Smooth muscle cell (in vitro differentiated cells): ENCODE measurements around the gene KNDC1. TPM values are rescaled to one million over a fixed set of nuclear protein-coding genes. Genes with fewer than 3 reads are reported as not detected.

Experiments used
- DNase-seq: peaks from one replicate; lab custom pipeline; 2025; ENCODE audit not compliant: unreplicated experiment; lab: John Stamatoyannopoulos, UW
- H2AFZ ChIP-seq: fragments of 200-600 bp; sonication (generic); 2 replicates; pipeline ENCODE4 v1.6.0; 2016; ENCODE audit warnings: antibody characterized with exemption, low read depth, mild to moderate bottlenecking
- H3F3A ChIP-seq: fragments of 200-600 bp; sonication (generic); 2 replicates; pipeline ENCODE4 v1.6.0; 2017; ENCODE audit warnings: antibody characterized with exemption, low read depth
- H3K27ac ChIP-seq: fragments of 200-600 bp; sonication (generic); 2 replicates; pipeline ENCODE4 v1.5.1; 2016; ENCODE audit warnings: low read depth, mild to moderate bottlenecking
- H3K27me3 ChIP-seq: fragments of 200-600 bp; sonication (generic); 2 replicates; pipeline ENCODE4 v1.6.1; 2016; ENCODE audit warnings: low read depth, mild to moderate bottlenecking
- H3K36me3 ChIP-seq: fragments of 200-600 bp; sonication (generic); 2 replicates; pipeline ENCODE4 v1.5.1; 2016; ENCODE audit warnings: low read depth
- H3K4me1 ChIP-seq: fragments of 200-600 bp; sonication (generic); 2 replicates; pipeline ENCODE4 v1.5.1; 2016; ENCODE audit warnings: low read depth
- H3K4me2 ChIP-seq: fragments of 200-600 bp; sonication (generic); 2 replicates; pipeline ENCODE4 v1.6.0; 2016; ENCODE audit warnings: mild to moderate bottlenecking
- H3K4me3 ChIP-seq: fragments of 200-600 bp; sonication (generic); 2 replicates; pipeline ENCODE4 v1.5.1; 2016; ENCODE audit warnings: mild to moderate bottlenecking
- H3K79me2 ChIP-seq: fragments of 200-600 bp; sonication (generic); 2 replicates; pipeline ENCODE4 v1.6.0; 2016; ENCODE audit warnings: low read depth, mild to moderate bottlenecking
- H3K9ac ChIP-seq: fragments of 200-600 bp; sonication (generic); 2 replicates; pipeline ENCODE4 v1.6.0; 2016; ENCODE audit warnings: low read depth
- H3K9me3 ChIP-seq: fragments of 200-600 bp; sonication (generic); replicated peaks from 2 replicates; pipeline ENCODE4 v1.5.1; 2016; ENCODE audit warnings: low read depth
- H4K20me1 ChIP-seq: fragments of 200-600 bp; sonication (generic); 2 replicates; pipeline ENCODE4 v1.6.0; 2016; ENCODE audit warnings: low read depth
- WGBS: methylation state at CpG from one replicate; pipeline ENCODE4 v1.1.7; 2016; ENCODE audit warnings: low lambda C conversion rate; 5-methylcytosine and 5-hydroxymethylcytosine counted together
- polyA plus RNA-seq: library from polyadenylated mRNA; unstranded; fragments of >200 nt; fragmentation: Nextera tagmentation; extraction: Ambion mirVana; gene quantifications from 2 replicates; pipeline ENCODE4 v1.2.1, GENCODE V29; 2016
- total RNA-seq: library from RNA; depleted of rRNA; stranded (reverse); fragments of >200 nt; gene quantifications from 2 replicates; pipeline ENCODE4 v1.2.3, GENCODE V29; 2014
- TF ChIP-seq, protein P1 (sequence below): fragments of 200-600 bp; sonication (generic); IDR thresholded peaks from 2 replicates; pipeline ENCODE4 v1.5.1; 2017; ENCODE audit warnings: borderline replicate concordance, mild to moderate bottlenecking, antibody characterized with exemption; ENCODE audit not compliant: insufficient read depth, poor library complexity, severe bottlenecking

KNDC1 gene
- total and polyA plus RNA-seq, 2 experiments from 2014 or later = 2.3 to 3.1 TPM

DNA sequence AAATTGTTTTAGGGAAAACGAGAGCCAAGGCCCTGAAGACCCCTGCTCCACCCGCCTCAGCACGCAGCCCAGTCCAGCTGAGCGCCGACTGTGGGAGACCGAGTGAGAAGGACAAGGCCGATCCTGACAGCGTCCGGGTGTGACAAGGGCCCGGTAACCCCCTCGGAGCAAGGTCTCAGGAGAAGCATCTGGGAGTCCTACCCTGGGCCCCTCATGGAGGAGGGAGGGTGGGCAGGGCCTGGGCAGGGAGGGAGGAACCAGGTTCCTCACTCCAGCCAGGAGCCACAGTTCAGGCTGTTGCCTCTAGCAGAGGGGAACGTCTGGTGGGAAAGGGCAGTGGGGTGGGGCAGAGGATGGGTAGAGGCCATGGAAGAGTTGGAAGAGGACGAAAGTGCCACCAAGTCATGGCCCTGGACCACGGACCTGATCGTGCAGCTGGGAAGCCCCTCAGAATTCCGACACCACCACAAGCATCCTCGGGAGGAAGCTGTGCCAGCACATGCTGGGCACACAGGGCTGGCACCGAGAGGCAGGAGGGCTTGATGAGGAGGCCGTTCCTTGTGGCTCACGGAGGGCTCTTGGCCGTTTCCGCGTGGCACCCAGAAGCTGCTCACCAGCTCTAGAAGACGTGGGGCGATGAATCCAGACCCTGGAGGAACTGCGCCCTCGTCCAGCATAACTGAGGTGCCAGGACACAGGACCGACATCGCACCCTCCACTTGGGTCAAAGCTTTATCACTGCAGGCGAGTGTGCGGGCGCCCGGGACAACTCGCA lies 2.2 kb upstream of the KNDC1 start:
- H3K9ac ChIP-seq = no peak overlapping the region
- H4K20me1 ChIP-seq = peaks cover 9% of the 10 kb centered on the region
- no peak overlapping the region for H2AFZ ChIP-seq
- 88% methylated on average over 34 of the region's 34 CpGs for WGBS
- H3K27ac ChIP-seq = no peak overlapping the region
- TF ChIP-seq, protein P1, sequence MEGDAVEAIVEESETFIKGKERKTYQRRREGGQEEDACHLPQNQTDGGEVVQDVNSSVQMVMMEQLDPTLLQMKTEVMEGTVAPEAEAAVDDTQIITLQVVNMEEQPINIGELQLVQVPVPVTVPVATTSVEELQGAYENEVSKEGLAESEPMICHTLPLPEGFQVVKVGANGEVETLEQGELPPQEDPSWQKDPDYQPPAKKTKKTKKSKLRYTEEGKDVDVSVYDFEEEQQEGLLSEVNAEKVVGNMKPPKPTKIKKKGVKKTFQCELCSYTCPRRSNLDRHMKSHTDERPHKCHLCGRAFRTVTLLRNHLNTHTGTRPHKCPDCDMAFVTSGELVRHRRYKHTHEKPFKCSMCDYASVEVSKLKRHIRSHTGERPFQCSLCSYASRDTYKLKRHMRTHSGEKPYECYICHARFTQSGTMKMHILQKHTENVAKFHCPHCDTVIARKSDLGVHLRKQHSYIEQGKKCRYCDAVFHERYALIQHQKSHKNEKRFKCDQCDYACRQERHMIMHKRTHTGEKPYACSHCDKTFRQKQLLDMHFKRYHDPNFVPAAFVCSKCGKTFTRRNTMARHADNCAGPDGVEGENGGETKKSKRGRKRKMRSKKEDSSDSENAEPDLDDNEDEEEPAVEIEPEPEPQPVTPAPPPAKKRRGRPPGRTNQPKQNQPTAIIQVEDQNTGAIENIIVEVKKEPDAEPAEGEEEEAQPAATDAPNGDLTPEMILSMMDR = no peak
- no peaks in the 10 kb centered on the region for H3K36me3 ChIP-seq
- H3F3A ChIP-seq = peaks cover 4% of the 10 kb centered on the region
- H3K4me3 ChIP-seq = no peak overlapping the region
- no peaks in the 10 kb centered on the region for H3K9me3 ChIP-seq
- no peak overlapping the region for H3K4me2 ChIP-seq
- no peak for DNase-seq
- peaks cover 17% of the 10 kb centered on the region for H3K4me1 ChIP-seq
- H3K27me3 ChIP-seq = no peaks in the 10 kb centered on the region
- no peaks in the 10 kb centered on the region for H3K79me2 ChIP-seq

DNA sequence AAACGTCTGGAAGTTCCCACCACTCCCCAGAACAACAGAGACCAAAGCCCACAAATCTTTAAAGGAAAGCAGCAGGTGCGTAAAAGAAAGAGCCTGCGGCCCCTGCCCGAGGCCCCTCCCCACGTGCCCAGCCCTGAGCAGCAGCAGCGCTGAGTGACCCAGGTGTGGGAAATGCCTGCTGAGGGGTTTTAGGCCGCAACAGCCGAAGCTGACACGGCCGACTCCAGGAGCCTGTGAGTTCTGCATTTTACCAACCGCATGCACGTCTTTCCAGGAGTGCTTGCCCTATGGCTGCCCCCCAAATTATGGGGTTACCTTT lies 1.6 kb upstream of the KNDC1 start:
- DNase-seq = no peak
- H3K4me2 ChIP-seq = no peak overlapping the region
- H3K4me1 ChIP-seq = peaks cover 17% of the 10 kb centered on the region
- no peak overlapping the region for H3K4me3 ChIP-seq
- H3K27ac ChIP-seq = no peak overlapping the region
- WGBS = 84% methylated on average over 12 of the region's 12 CpGs
- no peak overlapping the region for H3K9ac ChIP-seq
- H3K79me2 ChIP-seq = no peaks in the 10 kb centered on the region
- H3K27me3 ChIP-seq = no peaks in the 10 kb centered on the region
- no peak overlapping the region for H2AFZ ChIP-seq
- no peaks in the 10 kb centered on the region for H3K36me3 ChIP-seq
- no peaks in the 10 kb centered on the region for H3K9me3 ChIP-seq
- TF ChIP-seq, protein P1 = no peak
- H4K20me1 ChIP-seq = peaks cover 9% of the 10 kb centered on the region
- H3F3A ChIP-seq = peaks cover 4% of the 10 kb centered on the region

DNA sequence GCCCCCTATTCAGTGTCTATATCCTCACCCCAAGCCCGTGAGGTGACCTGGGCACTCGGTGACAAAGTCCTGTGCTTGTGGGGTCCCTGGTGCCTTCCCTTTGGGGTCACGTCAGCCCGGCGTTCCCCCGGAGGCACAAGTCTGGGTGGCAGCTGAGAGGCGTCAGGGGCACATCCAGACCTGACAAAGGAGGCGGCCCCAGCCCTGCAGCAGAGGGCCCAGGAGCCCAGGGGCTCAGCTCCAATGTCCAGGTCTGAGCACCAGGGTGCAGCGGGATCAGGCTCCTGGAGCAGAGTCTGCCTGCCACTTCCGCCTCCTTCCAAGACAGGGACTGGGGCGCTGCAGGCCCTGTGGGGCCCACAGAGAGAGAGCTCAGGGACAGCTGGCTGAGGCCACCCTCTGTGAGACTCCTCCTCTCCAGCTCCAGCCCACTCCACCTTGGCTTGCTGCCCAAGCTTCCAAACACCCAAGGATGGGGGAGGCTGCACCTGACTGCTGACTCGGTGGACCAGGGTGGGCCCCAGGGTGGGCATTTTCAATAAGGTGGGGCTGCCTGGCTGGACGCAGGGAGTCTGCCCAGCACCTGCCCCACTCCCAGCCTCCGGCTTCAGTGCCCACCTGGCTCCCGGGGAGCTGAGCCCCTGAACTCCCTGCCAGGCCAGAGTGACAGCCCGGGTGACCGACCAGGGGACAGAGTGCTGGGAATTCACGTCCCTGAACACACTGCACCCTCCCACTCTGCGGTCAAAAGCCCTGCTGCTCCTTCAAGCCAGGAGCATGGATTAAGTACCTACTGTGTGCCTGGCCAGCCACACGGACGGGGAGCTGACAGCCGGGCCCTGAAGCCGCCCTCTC lies 1.0 kb upstream of the KNDC1 start:
- H3K27ac ChIP-seq = no peak overlapping the region
- no peaks in the 10 kb centered on the region for H3K36me3 ChIP-seq
- H3K4me2 ChIP-seq = peak overlapping the region; percentile 99
- H4K20me1 ChIP-seq = peaks cover 9% of the 10 kb centered on the region
- H3K9me3 ChIP-seq = no peaks in the 10 kb centered on the region
- TF ChIP-seq, protein P1 = no peak
- peak; percentile 52 for DNase-seq
- peaks cover 17% of the 10 kb centered on the region for H3K4me1 ChIP-seq
- no peaks in the 10 kb centered on the region for H3K79me2 ChIP-seq
- WGBS = 68% methylated on average over 23 of the region's 23 CpGs
- H2AFZ ChIP-seq = no peak overlapping the region
- peaks cover 4% of the 10 kb centered on the region for H3F3A ChIP-seq
- H3K9ac ChIP-seq = no peak overlapping the region
- no peaks in the 10 kb centered on the region for H3K27me3 ChIP-seq
- H3K4me3 ChIP-seq = no peak overlapping the region
